Inflammatory macrophage treated with lipopolysaccharide for 4 hours (primary cell): ENCODE results near the gene SLC24A3.

ENCODE experiments used
- DNase-seq: peaks from one replicate; pipeline ENCODE4 v3.0.0-alpha.2; 2020

SLC24A3 gene

GRCh38 chr20:19274001-19274400 lies 61.6 kb downstream of the SLC24A3 start:
- DNase-seq: no peak

- no peak for DNase-seq
Measured at GRCh38 chr20:19274412-19275015, 62.1 kb downstream of the SLC24A3 start.

DNA sequence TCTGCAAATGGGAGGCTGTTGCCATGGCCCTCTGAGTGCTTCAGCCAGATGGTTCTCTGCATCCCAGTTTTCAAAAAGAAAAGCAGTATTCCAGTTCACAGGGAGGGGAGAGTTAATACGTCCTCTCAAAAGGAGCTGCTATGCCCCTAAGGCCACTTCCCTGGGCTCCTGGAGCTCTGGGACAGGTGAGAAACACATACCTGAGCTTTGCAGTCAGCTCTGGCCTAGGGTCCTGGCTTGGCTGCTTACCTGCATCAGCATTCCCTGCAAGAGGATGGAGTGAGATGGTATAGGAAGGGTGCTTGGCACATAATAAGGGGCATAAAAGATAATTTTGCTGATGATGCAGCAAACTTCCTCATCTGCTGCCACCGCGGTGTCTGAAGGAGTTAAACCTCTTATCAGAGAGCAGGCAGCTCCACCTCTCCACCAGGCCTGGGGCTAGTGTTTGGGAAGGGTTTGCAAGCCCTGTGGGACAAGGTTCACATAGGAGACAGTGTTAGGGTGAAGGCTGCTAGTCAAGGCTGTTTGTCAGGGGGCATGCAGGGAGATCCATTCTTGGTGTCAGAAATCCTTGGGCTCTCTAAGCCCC lies 62.7 kb downstream of the SLC24A3 start:
- DNase-seq: no peak

- no peak for DNase-seq
Measured at GRCh38 chr20:19275630-19276071, 63.2 kb downstream of the SLC24A3 start.

DNA sequence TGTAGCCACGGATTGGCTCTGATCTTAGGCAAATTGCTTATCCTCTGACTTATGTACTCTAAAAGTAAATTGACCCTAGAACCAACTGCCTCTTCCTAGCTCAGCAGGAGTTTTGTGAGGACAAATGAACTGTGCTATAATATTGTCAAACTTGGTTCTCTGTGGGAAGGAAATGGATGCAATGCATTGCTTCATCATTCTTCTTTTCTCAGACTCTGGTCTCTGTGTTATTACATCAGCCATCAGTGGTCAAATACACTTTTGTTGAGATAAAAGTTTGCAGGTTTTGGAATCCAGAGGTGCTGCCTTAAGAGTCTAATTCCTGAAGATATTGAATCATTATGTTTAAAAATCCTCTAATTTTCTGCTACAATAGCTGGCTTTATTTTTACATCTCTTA lies 64.9 kb downstream of the SLC24A3 start:
- peak; percentile 31 for DNase-seq

DNA sequence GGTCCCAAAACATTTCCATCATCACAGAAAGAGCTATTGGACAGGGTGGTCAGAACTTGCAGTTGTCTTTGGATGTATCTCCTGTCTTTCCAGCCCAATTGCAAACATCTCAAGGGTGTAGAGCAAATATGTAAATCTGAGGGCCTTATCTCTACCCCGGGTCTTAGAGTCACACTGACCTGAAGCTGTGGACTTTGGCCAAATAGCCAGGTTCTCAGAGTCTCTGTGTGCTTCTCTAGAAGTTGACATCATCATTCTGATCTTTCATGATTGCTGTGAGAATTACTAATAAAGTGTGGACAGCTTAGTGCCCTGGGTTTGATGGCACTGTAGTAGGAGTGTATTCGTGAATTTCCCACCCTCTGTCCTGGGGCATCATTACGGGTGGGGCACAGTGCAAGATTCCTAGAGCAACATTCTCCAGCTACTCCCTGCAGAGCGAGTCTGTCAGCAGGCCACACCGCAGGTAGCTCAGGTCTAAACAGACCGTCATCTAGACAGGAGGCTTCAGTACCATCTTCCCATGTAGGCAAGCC lies 71.1 kb downstream of the SLC24A3 start:
- DNase-seq: no peak

GRCh38 chr20:19284400-19285178 lies 72.1 kb downstream of the SLC24A3 start:
- DNase-seq: peak; percentile 10

DNA sequence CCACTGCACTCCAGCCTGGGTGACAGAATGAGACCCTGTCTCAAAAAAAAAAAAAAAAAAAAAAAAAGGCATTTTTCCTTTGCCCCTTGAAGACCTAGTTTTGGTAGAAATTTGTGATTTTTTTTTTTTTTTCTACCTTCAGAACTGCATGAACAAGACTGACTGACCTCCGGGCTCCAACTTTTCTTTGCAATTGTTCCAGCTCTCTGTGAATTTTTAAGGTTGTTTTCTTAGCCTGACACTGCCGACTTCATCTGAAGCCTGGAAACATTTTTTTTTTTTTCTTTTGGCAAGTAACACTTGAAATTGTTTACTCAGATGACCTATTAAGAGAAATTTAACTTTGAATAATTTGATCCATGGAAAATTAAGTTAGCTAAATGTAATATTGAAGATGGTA lies 73.0 kb downstream of the SLC24A3 start:
- no peak for DNase-seq

DNA sequence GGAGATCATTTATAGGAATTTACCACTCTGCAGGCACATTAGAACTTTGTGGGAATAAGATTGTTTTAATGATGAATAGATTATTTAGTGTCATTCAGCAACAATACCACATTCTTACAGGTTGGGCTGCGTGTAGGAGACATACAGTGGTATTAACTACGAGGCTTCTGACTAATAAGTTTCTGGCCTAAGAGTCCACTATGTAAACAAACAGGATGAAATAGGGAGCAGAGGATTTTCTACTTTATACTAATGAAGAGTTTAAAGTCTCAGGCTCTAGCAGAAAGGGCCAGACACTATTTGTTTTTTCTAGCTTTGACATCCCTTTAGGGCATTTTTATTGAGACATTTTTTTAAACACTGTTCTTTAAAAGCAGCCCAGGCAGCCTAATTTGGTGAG lies 75.6 kb downstream of the SLC24A3 start:
- DNase-seq: no peak

- no peak for DNase-seq
Measured at GRCh38 chr20:19288636-19289035, 76.2 kb downstream of the SLC24A3 start.

GRCh38 chr20:19289451-19289850 lies 77.0 kb downstream of the SLC24A3 start:
- no peak for DNase-seq

GRCh38 chr20:19291024-19291817 lies 78.8 kb downstream of the SLC24A3 start:
- no peak for DNase-seq

- no peak for DNase-seq
Measured at GRCh38 chr20:19291818-19292132, 79.3 kb downstream of the SLC24A3 start.

DNA sequence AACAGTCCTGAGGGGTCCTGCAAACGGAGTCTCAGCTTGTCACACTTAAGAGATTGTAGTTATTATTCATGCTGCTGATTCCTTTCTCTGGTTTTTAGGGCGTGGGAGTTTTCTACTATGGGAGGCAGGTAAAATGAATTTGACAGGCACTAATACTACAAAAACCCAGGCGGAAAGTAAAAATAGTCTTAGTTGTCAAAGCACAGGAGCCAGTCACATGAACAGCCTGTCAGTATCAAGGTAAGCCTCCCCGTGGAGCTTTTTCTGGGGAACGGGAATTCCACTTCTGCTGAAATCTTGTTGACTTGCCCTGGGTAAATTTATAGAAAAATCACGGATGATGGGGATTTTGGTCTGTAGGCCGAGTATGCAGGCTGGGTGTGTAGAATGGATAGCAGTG lies 79.8 kb downstream of the SLC24A3 start:
- no peak for DNase-seq

- DNase-seq: no peak
Measured at GRCh38 chr20:19295076-19295475, 82.6 kb downstream of the SLC24A3 start.

GRCh38 chr20:19298652-19299051 lies 86.2 kb downstream of the SLC24A3 start:
- no peak for DNase-seq

- DNase-seq: no peak
Measured at GRCh38 chr20:19300395-19300794, 88.0 kb downstream of the SLC24A3 start.

- DNase-seq: no peak
Measured at GRCh38 chr20:19301142-19301541, 88.7 kb downstream of the SLC24A3 start.

- no peak for DNase-seq
Measured at GRCh38 chr20:19301843-19302242, 89.4 kb downstream of the SLC24A3 start.

GRCh38 chr20:19302714-19303113 lies 90.3 kb downstream of the SLC24A3 start:
- DNase-seq: no peak

- peak; percentile 64 for DNase-seq
Measured at GRCh38 chr20:19304389-19304788, 91.9 kb downstream of the SLC24A3 start.

DNA sequence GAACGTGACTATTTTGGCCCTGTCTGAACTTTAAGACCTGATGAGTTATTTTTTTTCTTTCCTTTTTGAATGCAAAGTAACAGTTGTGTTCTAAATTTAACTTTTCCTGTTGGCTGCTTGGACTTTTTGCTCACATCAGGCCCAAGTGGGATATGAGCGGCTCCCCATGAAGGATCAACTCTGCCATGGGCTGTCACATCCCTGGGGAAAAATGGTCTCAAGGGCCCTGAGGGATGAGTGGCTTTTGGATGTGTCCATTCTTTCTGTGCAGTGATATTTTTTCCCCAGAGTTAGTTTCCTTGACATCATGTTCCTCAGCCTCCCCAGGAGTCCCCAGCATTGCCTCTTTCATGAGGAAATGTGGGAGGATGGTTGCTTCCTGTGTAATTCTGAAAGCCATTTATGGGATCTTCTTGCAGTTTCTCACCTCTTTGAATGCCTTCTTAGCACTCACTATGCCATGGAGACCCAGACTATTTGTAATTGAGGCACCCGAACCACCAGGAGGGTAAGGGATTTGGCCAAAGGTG lies 92.5 kb downstream of the SLC24A3 start:
- DNase-seq: peak; percentile 70

GRCh38 chr20:19308146-19308545 lies 95.7 kb downstream of the SLC24A3 start:
- peak; percentile 97 for DNase-seq
